GM21717 (cell line): ENCODE data around the gene KBTBD12.
"Not testable (repeated sequence)": the region's sequence is repeated elsewhere in the genome, so short reads cannot be mapped to it uniquely, and the experiment has no call there.

Source experiments
- ATAC-seq: cut with Tn5 transposase; IDR thresholded peaks from one replicate; pipeline ENCODE4 v1.9.1; 2021; ENCODE audit warnings: mild to moderate bottlenecking, moderate library complexity; ENCODE audit not compliant: unreplicated experiment

KBTBD12 gene

DNA sequence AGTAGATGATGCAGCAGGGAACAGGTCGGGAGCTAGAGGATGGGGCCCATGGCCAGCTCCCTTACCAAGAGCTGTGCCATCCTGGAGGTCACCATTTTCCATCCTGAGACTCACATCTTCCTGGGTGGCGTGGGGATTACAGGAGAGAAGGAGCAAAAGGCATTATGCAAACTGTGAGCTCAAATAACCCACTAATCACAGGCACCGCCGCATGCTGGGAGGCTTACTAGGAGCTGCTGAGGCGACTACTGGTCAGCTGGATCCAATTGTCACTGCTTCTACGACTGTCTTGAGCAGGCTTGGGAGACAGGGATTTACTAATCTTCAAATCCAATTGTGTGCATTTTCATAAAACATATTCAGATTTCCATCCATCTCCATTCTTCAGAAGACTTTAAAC is 12.5 kb upstream of the KBTBD12 start:
- no peak for ATAC-seq

DNA sequence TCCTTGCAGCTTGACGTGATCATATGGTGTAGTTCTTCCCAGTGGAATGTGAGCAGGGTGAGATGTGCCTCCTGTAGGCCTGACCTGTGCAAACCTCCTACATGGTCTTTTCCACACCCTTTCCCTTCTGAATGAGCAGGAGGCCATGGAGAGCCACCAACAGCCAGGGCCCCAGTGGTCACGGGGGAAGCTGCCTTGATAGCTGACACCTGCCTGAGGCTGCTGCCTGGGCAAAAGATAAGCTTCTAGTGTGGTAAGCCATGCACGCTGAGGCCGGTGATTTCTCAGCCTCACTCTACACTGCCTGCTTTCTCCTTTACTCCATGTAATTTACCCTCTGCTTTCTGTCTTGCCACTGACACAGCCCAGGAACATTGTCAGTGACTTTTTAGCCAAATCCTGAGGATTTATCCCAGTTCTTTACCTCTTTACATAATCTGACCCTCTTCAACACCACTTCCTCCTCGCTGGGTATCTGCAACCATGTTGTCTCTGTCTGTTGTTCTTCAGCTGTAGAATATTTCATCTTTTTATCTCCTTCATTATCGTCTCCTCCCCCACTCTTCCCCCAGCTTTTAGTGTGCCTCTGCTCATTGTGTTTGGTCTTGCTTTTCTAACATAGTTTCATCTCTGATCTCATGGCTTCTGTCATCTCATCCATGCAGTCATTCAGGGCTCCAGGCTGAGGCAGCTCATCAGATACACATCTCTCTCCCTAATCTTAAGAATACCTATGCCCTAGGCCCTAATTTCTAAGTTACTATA is 11.2 kb upstream of the KBTBD12 start:
- ATAC-seq, result no peak

DNA sequence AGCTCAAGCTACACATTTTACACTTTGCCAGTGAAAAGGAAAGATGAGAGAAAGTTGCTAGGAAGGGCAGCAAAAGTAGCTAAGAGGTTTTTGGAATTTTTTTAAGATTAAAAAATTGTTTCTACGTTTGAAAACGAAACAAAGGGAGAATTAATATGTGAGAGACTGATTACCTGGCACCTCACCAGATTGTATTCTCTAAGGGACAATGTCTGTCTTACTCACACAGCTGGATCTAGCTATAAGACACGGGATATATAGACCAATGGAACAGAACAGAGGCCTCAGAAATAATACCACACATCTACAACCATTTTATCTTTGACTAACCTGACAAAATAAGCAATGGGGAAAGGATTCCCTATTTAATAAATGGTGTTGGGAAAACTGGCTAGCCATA is 9.5 kb upstream of the KBTBD12 start:
- no peak for ATAC-seq

DNA sequence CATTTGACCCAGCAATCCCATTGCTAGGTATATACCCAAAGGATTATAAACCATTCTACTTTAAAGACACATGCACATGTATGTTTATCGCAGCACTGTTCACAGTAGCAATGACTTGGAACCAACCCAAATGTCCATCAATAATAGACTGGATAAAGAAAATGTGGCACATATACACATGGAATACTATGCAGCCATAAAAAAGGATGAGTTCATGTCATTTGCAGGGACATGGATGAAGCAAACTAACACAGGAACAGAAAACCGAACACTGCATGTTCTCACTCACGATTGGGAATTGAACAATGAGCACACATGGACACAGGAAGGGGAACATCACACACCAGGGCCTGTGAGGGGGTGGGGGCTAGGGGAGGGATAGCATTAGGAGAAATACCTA is 8.4 kb upstream of the KBTBD12 start:
- not testable (repeated sequence) for ATAC-seq

DNA sequence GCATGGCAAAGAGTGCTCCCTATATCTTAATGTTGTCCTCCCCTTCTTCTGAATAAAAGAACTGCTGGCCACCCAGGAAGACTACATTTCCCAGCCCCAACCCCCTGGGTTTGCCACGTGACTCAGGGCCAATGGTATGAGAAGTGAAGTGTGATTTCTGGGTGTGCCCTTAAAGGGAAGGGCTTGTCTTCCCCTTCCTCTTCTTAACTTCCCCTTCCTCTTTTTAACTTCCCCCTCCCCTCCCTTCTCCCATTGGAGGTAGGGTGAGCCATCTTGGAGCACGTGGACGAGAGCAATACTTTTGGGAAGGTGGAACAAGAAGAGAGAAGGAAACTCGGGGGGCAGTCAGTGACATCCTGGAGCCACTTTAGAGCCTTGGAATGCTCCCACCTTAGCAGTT is 6.8 kb upstream of the KBTBD12 start:
- ATAC-seq, result no peak

DNA sequence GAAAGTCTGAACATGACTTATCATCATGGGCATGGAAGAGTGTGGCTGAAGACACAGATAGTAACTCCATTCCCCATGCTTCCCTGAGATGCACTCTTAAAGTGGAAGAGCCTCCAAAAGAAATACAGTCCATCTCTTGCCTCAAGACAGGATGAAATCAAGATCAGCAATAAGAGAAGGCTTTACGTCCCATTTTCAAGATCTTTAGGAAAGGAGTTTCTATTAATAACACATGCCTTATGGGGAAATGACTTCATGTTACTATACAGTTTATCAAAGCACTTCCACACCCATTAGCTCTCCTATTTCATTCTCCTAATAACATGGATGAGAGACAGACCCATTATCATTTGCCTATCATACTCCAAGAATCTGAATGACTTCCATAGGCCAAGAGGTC is 6.1 kb upstream of the KBTBD12 start:
- ATAC-seq, result no peak

DNA sequence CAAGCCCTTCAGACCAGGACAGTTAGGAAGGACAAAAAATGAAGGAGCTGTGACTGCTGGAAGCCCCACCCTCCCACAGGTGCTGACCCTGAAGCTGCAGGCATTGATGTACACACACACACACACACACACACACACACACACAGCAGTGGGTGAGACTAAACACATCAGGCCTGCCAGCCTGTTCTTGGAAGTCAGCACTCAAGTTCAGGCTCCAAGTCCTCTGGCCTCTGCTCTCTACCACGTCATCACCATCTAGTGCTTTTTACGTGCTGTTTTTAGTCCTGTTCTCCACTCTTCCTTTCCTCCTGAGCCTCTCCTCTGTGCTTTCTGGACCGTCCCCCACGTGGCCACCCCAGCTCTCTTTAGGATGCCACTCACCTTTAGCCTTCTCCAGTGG is 5.4 kb upstream of the KBTBD12 start:
- no peak for ATAC-seq

DNA sequence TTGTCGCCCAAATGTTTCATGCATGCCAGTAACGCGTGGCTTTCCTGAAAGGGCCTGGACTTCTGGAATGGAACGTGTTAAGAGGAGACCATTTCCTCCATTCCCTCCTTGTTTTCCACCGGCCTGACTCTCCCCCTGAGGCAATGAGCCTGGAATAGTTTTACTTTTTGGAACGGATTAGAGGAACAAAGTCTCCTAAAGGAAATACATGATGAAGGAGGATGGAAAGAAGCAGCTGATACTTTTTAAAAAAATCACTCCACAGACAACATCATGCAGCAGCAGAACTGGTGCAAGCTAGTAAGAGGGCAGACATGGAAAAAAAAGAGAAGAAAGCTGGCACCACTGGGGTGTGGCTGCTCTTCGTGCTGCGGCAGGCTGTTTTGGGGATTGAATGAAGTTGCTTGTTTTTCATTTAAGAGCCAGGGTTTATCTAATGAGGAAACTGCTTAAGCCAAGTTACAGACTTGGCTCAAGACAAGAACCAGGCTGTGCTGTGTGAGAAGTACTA is 3.6 kb upstream of the KBTBD12 start:
- ATAC-seq, result no peak

DNA sequence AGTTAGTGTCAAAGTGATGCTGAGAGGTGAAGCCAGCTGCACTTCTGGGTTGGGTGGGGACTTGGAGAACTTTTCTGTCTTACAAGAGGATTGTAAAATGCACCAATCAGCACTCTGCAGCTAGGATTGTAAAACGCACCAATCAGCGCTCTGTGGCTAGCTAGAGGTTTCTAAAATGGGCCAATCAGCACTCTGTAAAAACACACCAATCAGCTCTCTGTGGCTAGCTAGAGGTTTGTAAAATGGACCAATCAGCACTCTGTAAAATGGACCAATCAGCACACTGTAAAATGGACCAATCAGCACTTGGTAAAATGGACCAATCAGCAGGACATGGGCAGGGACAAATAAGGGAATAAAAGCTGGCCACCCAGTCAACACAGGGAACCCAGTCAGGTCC is 1.2 kb upstream of the KBTBD12 start:
- not testable (repeated sequence) for ATAC-seq

DNA sequence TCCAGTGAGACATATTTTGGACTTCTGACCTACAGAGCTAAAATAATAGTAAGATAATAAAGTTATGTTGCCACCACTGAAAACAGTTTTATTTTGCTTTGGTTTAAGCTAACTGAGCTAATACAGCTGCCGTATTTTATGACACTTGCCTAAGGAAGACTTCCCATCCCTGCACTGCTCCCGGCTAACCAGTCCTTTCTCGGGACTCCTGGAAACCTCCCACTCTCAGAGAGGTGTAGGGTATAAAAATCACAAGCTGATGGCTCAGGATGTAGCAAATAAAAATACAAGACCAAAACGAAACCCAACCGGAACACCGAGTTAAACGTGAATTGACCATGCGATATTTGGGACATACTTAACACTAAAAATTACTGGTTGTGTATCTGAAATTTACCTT is 448 bp upstream of the KBTBD12 start:
- no peak for ATAC-seq

DNA sequence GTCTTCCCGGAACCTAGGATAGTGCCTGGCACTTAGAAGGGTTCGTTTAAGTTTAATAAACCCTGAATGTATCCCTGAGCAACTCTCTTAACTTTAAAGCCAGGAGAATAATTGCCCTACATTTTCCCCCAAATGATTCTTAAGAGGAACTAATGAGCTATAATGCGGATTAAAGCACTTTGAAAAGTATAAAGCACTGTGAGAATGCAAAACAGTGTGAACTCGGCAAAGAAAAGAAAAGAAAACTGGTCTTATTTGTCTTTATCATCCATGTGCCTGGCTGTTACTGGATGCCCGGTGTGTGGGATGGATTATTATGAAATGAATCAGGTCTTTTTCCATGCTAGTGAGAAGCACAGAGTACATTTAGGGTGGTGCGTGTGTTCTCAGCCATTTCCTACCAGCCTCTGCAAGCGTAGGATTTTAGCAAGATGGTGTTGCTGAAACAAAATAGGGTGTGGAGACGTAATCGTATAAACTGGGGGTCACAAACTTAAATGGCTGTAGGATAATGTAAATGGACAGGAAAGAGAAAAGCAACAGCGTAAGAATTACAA is 983 bp downstream of the KBTBD12 start:
- no peak for ATAC-seq

DNA sequence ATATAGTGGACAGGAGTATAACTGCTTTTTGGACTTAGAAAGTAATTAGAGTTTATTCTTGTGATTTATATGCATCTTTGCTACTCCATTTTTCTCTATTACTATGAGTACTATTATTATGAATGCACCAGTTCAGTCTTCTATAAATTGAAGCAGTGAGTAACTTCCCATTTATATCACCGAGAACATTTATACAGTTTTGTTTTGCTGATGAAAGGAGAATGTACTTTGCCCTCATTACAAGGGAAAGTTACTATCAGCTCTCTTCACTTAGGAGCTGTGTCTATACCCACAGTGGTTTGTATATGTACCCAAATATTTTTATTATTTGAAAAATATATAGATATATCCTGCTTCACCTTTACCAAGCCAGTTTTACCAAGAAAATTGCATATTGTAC is 5.7 kb downstream of the KBTBD12 start:
- ATAC-seq, result no peak

DNA sequence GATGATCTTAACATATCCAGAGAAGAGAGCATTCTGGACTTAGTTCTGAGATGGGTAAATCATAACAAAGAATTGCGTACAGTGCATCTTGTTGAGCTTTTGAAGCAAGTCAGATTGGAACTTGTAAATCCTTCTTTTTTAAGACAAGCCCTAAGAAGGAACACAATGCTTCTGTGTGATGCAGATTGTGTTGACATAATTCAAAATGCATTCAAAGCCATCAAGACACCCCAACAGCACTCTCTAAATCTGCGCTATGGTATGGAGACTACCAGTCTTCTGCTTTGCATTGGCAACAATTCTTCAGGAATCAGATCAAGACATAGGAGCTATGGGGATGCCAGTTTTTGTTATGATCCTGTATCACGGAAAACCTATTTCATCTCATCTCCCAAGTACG is 8.6 kb downstream of the KBTBD12 start:
- ATAC-seq, result no peak

DNA sequence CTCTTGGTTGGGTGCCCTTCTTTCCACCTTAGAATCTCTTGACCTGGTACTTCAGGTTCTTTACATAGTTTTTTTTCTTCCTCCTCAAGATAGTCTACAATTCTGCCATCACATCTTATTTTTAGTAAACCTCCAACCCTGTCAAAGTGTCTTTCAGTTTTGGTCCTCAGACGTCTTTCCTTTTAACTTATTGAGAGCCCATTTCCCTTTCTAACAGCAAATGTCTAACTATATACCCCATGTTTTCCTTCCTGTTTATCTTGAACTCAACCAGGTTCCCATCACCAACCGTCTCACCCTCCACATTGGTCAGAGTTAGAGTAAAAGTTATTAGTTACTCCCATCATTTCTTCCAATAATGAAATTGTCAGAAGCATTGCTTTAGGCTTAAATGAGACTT is 10.4 kb downstream of the KBTBD12 start:
- ATAC-seq, result no peak

DNA sequence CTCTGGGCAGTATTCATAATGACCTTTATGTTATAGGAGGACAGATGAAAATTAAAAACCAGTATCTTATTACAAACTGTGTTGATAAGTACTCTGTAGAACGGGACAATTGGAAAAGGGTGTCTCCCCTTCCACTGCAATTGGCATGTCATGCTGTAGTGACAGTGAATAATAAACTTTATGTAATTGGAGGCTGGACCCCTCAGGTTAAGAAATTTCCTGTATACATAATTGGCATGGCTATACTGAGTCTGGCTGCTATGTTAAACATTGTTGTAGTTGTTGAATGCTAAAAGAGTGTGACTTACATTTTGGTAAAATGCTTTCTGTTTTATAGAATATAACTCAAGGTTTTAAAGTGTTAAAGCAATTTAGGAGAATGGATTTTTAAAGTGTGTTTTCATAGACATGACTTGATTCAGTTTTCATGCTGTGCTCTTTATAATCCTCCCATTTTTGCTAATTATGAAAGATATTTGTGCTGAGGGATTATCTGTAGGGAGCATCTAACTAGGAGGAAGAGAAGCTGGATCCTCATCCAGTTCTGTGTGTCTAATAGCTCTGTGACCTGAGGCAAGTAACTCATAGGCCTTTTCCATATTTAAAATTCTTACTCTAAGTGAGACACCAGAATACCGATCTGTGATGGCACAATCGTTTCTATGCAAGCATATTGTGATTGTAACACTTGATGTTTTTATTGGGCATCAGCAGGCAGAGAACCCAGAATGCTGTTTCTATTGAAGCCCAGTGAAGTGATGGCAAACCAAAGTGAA is 13.0 kb downstream of the KBTBD12 start:
- no peak for ATAC-seq

DNA sequence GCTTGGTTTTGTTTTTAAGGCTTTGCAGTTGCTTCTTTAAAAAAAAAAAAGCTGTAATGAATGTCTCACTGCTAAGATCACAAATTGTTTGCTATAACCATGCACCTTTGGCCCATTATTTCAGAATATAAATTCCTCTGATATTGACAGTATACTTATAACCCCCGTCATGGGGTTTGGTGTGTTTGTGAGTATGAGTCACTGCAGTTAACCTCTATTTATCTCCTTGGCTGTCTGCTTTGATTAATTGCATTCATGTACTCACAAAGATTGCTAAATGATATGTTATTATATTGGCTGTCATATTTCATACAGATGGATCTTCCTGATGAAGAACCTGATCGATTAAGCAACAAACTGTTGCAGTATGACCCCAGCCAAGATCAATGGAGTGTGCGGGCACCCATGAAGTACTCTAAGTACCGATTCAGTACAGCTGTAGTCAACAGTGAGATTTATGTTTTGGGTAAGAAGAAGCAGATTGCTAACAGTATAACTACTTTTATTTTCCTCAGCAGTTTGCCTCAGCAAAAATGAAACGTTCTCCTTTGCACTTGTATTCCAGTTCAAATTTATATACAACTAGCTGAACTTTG is 14.9 kb downstream of the KBTBD12 start:
- ATAC-seq, result no peak

DNA sequence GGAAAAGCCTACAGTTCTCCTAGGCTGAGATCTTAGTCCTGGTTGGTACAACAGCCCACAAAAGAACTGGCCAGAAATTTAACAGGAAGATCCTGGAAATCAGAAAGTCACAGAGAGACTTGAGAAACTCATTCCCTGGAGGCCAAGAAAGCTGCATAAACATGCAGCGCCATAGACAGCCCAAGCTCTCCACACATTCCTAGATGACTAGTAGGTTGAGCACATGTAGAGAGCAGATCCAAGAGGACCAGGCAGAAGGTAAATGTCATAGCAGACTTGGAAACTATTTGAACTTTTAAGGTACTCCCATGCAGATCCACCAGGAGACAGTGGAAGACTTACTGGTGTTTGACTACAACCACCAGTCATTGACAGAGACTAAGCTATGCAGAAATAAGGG is 18.4 kb downstream of the KBTBD12 start:
- ATAC-seq, result no peak

DNA sequence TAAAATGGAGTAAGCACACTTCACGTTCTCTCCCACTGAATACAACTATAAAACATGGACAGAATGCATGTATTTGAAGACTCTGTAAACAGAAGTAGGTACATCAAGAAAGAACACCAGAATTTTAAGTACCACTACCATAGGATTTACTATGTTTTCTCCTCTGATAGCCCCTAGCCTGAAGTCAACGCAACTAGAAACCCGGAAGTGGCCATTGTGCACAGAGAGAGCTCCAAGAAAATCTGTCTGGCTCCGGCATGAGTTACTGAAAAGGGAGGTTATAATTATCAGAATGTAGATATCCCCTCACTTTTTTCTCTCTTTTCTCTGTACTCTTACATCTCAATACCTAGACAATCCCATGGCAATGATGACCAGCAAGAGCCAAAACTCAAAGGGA is 23.8 kb downstream of the KBTBD12 start:
- ATAC-seq, result no peak

DNA sequence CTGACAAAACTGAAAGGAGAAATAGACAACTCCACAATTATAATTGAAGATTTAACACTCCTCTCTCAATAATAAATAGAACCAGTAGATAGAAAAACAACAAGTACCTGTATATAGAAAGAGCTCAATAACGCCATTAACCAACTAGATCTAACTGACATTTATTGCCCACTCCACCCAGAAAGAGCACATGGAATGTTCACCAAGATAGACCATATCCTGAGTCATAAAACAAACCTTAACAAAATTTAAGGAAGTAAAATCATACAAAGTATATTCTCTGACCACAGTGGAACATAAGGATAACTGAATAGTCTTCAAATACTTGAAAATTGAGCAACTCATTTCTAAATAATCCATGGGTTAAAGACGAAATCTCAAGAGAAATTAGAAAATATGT is 25.1 kb downstream of the KBTBD12 start:
- ATAC-seq, result no peak

DNA sequence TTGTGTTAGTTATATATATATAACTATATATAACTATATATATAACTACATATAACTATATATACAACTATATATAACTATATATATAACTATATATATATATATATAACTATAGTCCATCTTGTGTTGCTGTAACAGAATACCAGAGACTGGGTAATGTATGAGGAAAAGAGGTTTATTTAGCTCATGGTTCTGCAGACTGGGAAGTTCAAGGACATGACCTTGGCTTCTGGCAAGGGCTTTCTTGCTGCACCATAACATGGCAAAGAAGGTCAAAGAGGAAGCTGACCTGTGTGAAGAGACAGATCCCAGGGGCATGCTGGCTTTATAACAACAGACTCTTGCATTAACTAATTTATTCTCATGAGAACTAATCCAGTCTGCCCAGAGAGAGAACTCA is 27.6 kb downstream of the KBTBD12 start:
- no peak for ATAC-seq

DNA sequence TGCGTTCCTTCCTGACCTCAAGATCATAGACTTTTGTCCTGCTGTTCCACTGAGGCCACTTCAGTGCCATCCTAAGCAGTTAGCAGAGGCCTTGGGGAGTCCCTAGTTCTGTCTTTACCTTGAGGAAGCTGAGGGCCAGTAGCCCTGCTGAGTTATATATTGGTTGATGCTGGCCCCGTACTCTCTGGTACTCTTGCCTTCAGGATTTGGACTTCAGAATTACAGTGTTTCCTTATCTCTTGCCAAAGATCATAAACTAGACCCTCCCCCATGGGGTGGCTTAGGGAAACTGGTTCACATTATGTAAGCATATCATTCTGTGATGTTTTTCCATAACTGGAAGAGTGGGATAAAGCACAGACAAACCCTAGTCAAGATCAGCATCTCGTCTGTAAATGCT is 33.2 kb downstream of the KBTBD12 start:
- no peak for ATAC-seq
